GM12874 (cell line): Measurements from ENCODE around the gene PPP1R1B.

Experiments used
- CTCF ChIP-seq: IDR thresholded peaks from 2 replicates; pipeline ENCODE4 v1.5.1; 2011; ENCODE audit warnings: low read depth, mild to moderate bottlenecking, control low read depth, low read length, moderate library complexity; ENCODE audit not compliant: insufficient read depth

PPP1R1B gene

DNA sequence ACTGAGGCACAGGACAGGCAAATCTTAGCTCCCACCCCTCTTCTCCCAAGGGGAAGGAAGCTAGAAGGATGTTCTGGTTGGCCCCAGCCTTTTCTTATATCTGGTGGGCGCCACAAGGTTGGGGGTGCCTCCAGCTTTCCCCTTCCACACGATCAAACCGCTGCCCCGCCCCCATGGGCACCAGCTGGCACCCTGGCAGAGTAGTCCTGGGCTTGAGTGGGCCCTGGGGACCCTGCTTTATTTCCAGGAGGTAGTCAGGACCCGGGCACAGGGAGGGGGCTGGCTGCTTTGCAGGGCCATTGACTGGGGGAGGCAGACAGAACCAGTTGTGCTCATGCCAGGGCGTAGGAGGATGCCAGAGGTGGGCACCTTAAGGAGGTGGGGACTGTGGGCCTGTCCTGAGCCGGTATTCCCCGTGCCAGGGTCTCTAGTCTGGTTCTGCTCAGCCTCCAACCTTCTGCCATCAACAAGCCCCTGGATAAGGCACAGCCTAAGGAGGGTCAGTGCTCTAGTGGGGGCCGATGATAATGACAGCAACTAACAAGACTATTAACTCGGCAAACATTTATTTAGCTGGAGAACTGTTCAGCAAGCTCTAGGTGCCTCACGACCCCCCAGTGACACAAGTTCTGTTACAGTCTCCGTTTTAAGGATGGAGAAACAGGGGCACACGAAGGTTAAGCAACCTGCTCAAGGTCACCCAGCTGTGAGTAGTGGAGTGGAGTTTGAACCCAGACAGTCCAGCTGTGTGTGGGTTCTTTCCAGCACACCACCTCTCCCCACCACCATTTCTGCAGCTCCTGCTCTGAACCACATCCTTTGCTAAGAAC is 7.6 kb upstream of the PPP1R1B start:
- no peak for TF ChIP-seq CTCF

DNA sequence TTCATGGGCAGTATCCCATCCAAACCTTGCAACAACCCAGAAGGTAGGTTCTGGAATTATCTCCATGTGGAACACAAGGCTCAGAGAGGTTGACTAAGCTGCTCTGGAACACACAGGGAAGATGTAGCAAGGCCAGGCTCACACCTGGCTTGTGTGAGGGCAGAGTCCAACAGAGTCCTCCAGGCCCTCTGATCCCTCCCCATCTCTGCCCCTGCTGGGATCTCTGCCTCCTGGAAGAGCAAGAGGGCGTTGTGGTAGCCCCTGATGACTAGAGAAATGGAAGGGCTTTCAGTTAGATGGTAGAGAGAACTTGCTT is 7.0 kb upstream of the PPP1R1B start:
- no peak for TF ChIP-seq CTCF

DNA sequence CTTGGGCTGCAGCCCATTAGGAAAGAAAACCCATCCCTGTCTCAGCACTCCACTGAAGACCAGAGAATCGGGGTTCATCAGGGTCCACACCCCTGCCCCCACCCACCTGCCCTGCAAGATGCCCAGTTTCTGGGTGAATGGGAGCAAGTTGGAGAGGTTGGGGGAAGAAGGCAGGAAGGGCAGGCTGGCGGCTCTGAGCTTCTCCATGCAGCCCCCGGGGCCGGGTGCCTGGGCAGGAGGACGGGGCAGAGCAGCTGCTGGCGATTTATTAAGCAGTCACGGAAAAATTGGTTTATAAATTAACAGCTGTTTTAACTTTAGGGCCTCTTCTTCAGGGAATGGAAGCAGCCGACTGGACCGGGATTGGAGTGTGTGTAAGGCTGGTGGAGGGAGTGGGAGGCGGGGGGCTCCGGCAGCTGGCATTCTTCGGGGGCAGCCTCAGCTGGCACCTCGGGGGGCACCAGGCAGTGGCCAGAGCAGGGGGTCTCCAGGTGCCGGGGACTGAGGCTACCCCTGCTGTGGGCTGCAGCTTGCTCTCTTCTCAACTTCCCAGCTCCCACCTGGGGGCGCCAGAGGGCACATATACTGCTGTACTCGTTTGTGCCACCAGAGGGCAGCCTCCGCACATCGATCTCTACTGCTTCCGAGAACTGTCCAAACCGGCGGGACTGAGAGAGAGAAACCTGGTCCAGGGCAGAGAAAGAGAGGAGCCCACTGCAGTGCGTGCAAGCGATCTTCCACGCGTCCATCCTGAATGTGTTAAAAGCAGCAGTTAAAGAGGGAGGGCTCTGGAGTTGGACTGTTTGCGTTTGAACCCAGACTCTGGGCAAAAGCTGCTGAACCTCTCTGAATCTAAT is 5.0 kb upstream of the PPP1R1B start:
- TF ChIP-seq CTCF, result peak; percentile 100

- no peak for TF ChIP-seq CTCF
Measured at GRCh38 chr17:39622380-39623006, 4.3 kb upstream of the PPP1R1B start.

- peak; percentile 95 for TF ChIP-seq CTCF
Measured at GRCh38 chr17:39623356-39623950, 3.3 kb upstream of the PPP1R1B start.

GRCh38 chr17:39624313-39624712 is 2.4 kb upstream of the PPP1R1B start:
- TF ChIP-seq CTCF, result no peak
